Measurements from ENCODE around the gene TNFRSF14.
"Not testable (repeated sequence)": the region's sequence is repeated elsewhere in the genome, so short reads cannot be mapped to it uniquely, and the experiment has no call there.

TNFRSF14 gene

DNA sequence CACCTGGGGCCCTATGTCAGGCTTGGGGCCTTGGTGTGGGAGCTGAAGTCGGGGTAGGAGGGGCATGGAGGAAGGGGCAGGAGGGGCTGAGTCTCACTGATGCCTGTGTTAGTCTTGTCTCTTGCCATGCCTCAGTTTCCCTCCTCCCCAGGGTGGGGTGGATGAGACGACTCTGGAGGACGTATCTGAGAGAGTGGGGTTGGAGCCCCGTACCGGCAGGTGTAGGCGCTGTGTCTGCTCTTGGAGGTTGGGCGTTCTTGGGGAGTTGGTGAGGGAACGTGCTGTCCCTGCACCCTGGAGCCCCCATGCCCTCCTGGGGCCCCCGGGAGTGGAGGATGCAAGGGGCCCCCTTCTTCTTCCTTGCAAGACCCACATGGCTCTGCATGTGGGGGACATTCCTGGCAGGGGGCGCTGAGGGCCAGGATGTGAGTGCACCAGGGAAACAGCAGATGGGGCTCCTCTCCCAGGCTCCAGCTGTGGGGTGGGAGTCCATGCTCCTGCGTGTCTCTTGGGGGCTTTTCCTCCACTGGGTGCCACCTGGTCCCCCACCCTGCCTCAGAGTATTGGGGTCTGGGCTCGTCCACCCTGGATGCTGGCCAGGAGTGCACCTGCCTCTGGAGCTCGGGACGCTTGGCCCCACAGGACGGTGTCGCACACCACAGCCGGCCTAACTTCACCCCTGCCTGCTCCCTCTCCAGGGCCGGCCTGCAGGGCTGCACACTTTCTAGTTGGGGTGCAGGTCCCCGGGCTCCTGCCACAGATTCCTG lies 1.4 kb upstream of the TNFRSF14 start:
- DNase-seq: no peak

DNA sequence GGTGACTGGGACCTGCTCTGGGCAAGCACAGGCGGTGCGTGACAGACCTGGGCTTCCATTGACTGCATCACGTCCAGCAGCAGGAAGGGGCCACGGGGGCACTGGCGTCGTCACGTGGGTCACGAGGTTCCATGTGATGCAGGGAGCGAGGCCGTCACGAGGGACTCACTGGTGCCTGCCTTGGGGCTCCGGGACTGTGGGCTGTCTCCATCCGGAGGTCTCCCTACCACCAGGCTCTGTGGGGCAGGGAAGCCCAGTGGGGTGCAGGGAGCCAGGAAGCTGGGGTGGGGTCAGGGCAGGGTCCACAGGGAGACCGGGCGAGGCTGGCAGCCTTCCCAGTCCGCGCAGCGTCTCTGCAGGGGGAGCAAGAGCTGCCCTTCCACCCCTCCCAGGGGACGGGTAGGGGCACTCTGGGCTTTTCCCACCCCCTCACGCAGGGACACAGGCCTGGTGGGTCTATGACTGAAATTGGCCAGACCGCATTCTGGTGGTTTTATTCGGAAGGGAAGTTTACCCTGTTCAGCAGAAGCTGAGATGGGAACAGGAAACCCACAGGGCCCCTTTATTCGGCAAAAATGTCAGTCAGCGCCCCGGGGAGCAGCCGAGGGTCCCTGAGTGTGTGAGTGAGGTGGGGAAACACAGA lies 416 bp upstream of the TNFRSF14 start:
- no peak for DNase-seq

DNA sequence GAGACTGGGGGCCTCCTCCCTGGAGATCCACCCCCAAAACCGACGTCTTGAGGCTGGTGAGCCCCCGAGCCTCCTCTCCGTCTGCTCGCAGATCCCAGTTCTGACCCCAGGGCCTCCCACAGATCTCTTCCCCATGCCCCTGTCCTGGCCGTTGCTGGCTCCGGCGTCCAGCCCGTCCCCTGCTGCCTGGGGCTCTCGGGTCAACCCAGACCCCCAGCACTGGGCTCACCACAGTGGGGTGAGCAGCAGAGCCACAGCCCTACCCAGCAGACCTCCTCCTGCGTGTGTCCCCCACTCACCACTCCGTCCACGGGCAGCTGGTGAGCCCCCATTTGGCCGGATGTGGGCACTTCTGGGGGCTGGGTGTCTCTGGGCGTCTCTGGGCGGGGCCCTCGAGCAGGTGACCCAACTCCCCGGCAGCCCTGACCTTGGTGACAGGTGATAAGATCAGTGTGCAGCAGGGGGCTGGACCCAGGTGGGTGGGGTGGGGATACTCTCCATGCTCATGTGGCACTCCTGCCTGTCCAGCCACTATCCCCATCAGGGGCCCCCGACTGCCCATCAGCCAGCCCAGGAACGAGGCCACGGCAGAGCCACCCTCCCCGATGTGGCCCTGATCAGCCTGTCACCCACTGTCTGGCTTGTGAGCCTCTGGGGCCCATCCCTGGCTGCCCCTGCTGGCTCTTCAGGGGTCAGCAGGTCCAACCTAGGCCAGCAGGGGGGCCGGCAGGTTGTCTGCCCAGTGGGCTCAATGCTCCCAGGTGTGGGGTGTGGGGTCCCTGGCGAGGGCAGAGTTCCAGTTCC lies 709 bp downstream of the TNFRSF14 start:
- DNase-seq: no peak

DNA sequence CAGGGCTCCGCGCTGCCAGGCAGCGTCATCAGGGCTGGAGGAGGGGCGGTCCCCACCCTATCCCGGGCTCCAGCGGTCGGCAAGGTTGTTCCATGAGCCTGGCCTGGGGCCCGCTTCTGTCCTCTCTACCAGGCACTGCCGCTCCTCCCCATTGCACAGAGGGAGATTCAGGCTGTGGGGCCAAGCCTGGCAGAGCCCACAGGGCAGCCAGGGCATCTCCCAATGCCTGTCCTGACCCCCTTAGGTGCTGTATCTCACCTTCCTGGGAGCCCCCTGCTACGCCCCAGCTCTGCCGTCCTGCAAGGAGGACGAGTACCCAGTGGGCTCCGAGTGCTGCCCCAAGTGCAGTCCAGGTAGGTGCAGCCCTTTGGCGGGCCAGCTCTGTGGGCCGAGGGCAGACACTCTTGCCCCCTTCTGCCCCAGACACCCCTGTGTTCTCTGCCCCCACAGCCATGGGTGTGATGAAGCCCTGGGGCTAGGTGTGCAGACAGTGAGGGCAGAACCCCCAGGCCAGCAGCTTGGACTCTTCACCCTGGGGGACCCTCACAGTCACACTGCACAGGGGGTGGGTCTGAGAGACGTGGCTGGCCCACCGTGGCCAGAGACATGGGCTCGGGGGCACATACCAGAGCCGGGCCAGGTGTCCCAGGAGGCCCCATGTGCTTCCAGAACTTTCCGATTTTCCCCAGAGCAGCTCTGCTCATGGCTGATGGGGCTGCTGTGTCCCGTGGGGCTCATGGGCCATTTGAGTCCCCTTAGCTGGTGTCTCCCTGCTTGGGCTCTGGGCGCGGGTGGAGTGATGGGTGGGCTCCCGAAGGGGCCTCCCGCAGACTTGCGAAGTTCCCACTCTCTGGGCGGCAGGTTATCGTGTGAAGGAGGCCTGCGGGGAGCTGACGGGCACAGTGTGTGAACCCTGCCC lies 1.6 kb downstream of the TNFRSF14 start:
- no peak for DNase-seq

DNA sequence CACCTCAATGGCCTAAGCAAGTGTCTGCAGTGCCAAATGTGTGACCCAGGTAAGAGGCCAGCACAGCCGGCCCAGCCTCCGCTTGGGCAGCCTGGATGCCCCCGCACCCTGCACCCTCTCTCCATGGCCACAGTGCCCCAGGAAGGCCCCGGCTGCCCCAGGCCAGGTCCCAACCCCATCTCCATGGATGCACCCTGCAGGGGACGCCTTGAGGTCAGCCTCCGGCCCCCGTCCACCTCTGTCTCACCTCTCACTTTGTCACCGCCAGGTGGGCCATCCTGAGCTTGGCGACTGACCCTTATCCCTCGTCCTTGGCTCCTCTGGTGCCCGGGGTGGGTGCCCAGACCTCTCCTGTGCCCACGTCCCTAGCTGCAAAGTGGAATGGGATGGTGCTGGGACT lies 2.2 kb downstream of the TNFRSF14 start:
- no peak for DNase-seq

DNA sequence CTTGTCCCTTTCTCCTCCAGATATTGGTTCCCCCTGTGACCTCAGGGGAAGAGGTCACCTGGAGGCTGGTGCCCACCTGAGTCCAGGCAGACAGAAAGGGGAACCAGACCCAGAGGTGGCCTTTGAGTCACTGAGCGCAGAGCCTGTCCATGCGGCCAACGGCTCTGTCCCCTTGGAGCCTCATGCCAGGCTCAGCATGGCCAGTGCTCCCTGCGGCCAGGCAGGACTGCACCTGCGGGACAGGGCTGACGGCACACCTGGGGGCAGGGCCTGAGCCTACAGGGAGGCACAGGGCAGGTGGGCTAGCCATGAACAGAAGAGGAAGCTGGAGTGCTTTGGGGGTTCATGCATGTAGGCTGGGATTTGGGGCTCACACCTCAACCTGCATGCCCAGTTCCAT lies 2.7 kb downstream of the TNFRSF14 start:
- DNase-seq: no peak

DNA sequence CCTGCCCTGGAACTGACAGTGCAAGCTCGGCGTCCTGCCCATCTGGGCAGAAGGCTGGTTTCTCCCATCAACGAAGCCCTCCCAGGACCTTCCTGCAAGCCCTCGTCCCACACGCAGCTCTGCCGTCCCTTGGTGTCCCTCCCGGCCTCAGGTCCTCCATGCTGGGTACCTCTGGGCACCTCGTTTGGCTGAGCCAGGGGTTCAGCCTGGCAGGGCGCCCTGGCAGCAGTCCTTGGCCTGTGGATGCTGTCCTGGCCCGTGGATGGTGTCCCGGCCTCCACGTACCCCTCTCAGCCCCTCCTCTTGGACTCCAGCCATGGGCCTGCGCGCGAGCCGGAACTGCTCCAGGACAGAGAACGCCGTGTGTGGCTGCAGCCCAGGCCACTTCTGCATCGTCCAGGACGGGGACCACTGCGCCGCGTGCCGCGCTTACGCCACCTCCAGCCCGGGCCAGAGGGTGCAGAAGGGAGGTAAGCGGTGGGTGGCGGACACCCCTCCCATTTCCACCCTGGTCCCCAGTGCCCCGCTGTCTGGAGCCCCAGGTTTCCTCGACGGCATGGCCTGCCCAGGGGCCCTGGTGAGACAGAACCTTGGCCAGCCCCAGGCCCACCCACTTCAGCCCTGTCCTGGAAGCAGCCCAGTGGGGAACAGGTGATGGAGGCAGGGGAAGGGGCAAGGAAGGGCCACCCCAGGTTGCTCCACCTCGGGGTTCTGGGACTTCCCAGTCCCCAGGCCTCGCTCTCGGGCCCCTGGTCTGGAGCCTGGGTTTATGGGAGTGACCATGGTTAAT lies 3.5 kb downstream of the TNFRSF14 start:
- DNase-seq: no peak

DNA sequence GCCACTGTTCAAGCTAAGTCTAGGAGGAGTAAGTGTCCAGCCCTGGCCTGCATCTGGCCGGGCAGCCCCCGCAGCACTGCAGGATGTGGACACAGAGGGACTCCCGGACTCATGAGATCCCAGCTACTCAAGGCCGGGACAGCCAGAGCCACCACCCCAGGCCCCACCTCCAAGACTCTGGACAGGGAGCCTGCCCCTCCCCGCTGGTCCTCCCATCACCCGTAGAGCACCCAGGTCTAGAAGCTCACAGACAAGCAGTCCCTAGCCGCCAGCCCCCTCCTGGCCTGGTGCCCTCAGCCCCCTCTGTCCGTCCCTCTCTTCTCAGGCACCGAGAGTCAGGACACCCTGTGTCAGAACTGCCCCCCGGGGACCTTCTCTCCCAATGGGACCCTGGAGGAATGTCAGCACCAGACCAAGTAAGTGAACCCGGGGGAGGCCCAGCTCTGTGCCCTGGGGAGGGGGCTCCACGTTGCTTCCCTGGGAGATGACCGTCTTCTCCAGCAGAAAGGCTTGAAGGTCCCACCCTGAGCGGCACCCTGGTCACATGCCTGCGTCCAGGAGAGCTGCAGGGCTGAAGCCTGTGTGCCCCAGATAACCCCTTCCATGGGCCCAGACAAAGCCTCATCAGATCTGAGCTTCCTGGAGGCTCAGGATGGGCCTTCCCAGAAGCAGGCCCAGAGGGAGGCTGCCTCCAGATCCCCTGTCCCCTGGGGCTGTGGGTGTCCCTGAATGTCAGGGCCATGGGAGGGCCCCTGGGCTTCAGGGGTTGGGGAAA lies 4.3 kb downstream of the TNFRSF14 start:
- no peak for DNase-seq

DNA sequence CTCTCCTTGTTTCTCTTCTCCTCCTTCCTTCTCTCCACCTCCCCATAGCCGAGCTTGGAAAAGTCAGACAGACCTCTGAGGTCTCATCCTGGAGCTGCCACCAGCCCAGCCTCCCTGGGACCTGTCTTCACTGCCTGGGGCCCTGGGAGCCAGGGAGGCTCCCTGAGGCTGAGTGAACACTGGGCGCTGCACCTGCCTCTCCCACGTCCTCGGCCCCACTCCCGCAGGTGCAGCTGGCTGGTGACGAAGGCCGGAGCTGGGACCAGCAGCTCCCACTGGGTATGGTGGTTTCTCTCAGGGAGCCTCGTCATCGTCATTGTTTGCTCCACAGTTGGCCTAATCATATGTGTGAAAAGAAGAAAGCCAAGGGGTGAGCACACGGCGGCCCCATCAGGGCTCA lies 5.3 kb downstream of the TNFRSF14 start:
- DNase-seq: no peak

DNA sequence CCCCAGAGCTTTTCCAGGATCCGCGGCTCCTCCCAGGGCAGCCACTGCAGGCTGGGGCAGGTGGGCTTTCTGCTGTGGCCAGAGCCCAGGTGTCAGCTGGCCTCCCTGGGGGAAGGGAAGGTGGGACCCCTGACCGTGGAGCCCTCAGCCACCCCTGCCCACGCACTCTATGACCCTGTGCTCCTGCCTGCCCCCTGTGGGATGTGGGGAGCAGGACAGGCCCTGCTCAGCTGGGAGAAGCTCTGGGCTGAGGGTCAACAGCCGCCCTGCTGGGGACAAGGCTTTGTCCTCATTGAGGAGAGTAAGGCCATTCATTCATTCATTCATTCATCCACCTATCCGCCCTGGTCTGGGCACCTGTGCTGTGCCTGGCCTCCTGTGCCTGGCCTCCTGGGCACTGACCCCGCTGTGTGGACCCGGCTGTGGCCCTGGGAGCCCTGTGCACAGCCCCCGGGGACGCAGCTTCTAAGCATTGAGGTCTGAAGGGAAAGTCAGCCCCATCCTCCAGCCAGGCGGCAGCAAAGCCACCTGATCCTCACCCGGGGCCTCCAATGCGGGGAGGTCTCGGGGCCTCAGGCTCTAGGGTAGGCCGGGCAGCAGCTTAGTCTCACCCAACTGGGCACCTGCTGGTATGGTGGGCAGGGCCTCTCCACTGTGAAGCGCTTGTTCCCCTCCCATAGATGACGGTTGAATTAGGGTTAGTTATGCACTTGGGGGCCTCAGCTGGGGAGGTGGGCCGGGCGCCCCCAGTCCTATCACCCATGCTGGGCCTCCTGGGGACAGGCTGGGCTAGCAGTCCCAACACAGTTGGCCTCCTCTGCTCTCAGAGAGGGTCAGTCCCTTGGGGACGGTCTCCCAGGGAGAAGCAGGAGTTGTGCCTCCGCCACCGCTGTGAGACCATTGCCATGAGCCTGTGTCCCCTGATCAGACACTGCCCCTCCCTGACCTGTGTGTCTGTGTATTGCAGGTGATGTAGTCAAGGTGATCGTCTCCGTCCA lies 6.0 kb downstream of the TNFRSF14 start:
- DNase-seq: no peak

DNA sequence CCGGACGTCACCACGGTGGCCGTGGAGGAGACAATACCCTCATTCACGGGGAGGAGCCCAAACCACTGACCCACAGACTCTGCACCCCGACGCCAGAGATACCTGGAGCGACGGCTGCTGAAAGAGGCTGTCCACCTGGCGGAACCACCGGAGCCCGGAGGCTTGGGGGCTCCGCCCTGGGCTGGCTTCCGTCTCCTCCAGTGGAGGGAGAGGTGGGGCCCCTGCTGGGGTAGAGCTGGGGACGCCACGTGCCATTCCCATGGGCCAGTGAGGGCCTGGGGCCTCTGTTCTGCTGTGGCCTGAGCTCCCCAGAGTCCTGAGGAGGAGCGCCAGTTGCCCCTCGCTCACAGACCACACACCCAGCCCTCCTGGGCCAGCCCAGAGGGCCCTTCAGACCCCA lies 7.0 kb downstream of the TNFRSF14 start:
- DNase-seq: no peak

DNA sequence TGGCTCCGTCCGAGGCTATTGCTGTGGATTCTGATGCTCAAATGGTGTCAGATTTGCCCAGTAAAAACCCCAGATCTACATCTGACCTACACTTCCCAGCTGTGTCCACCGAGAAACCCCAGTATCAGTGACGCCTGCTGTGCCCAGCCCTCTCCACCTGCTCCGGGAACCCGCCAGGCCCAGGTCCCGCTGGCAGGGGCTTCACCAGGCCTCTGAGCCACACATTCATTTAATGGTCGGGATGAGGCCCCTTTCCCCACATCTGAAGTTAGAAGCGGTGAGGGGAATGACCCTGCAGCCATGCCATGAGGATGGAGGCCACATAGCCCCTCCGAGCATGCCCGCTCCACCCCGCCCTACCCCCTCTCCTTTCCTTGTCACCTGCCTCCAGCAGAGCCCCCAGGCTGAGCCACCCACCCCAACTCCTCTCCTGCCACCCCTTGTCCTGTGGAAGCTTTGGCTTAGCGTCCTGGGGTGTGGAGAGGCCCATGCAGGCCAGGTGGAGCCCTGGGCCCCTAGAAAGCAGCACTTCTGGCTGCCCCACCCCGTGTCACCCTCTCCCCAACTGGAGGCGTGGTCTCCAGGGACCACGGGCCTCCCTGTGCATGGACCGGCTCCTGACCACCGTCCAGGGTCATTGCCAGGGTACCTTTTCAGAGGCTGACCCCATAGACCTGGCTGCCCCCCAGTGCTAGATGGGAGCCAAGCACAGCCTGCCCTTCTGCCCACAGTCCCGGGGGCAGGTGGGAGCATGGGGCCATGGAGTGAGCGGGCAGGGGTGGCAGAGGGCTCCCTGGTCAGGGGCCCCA lies 8.0 kb downstream of the TNFRSF14 start:
- DNase-seq: no peak

DNA sequence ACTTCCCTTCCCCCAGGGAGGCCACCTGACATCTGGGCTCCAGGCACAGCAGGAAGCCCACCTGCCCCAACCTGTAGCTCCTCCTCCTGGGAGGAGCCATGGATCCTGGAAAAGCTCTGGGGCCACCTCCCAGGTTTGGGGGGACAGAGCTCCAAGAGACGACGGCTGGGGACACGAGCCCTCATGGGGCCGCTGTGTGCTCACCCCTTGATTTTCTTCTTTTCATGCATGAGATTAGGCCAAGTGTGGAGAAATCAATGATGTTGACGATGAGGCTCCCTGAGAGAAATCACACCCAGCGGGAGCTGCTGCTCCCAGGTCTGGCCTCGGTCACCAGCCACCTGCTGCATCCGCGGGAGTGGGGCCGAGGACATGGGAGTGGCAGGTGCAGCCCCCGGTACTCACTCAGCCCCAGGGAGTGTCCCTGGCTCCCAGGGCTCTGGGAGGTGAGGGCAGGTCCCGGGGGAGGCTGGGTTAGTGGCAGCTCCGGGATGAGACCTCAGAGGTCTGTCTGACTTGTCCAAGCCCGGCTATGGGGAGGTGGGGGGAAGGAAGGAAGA lies 8.7 kb downstream of the TNFRSF14 start:
- DNase-seq: peak in 1 of 2 experiments; percentile 29

DNA sequence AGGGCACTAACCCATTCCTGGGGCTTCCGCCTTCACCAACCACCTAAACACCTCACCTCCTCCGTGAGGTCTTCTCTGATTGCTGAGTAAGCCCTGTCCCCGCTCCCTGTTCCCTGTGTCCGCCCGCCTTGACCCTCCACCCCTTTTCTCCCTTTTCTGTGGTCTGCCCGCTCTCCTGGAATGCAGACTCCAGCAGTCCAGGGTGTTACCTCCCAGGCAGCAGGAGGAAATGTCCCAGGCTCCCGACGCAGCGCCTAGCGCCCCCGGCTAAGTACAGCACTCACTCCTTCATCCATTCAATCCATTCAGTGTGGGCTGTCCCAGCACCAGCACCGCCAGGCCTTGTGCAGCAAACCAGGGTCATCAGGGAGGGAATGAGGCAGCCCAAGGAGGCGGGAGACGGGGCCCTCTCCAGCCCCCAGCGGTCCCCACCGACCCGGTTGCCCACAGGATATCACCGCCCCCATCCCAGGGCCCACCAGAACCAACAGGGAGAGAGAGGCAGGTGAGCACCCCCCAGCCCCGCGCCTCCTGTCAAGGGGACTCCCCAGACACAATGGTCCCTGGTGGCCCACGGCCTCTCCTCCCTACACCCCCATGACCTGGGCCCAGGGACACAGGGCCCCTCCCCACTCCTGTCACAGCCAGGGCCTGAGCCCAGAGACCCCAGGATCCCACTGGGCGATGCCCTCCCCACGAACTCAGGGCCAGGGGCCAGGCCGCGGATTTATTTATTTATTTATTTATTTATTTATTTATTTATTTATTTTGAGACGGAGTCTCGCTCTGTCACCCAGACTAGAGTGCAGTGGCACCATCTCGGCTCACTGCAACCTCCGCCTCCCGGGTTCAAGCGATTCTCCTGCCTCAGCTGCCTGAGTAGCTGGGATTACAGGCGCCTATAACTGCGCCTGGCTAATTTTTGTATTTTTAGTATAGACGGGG lies 10.2 kb downstream of the TNFRSF14 start:
- no peak for DNase-seq

DNA sequence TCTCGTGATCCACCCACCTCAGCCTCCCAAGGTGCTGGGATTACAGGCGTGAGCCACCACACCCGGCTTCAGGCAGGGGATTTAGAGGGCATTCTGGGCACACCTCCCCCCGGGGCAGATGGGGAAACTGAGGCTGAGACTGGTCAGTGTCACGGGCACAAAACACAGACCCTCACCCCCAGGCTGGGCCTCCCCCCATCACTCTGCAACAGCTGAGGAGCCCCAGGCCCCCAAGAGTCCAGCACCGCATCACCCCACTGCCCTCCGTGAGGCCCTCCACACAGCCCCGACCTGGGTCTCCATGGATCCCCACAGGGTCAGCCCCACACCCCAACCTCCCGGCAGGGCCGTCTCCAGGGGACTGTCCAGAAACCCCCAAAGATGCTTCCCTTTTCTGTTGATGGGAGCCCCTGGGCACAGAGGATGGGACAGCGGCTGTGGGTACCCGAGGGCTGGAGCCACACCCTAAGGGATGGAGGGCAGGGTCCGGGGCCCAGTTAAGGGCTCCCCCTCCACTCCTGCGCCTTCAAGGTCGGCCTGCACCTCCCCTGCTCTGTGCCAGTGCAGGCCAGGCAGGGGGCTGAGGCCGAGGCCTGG lies 11.0 kb downstream of the TNFRSF14 start:
- DNase-seq: no peak

DNA sequence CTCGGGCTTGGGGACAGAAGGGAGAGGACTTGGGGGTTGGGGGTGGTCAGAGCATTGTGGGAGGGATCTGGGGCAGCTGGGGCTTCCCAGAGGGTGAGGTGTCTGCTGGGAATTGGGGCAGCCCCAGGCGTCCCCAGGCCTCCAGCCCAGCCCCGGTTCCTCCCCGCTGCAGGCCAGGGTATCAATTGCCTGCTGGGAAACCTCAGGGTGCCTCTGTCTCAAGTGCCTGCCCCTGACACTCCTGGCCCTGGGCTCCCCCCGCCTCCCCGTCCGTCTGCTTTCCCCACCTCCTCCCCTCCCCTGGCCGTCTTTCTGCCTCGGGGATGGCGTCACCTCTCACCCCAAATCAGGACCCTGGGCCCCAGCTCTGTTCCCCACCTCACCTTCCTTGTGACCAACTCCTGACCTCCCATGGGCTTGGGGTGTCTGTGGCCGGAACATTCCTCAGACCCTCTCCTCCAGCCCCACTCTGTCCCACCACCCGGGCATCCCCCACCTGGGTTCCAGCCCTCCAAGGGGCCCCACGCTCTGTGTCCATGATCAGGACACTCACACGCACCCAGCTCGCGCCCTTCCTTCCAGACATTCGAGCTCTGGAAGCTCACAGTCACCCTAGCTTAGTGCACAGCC lies 12.1 kb downstream of the TNFRSF14 start:
- DNase-seq: not testable (repeated sequence)
